Retinal pigment epithelial cell (primary cell): ENCODE results near the gene KAT6B.

Experiments
- DNase-seq: peaks from one replicate; pipeline ENCODE4 v3.0.0-alpha.2; 2010; ENCODE audit warnings: low read depth
- H3K4me3 ChIP-seq: 2 replicates; pipeline ENCODE4 v1.5.1; 2011; ENCODE audit warnings: mild to moderate bottlenecking, low read length, control low read depth, moderate library complexity
- CTCF ChIP-seq: conservative IDR thresholded peaks from 2 replicates; pipeline ENCODE4 v1.5.1; 2011; ENCODE audit warnings: low read depth, low read length, control low read depth, inconsistent platforms

KAT6B gene

GRCh38 chr10:74824184-74824899 lies 2.1 kb upstream of the KAT6B start:
- DNase-seq: no peak
- no peak for TF ChIP-seq CTCF
- H3K4me3 ChIP-seq: peak overlapping the region; percentile 77

- no peak for DNase-seq
- H3K4me3 ChIP-seq: peak overlapping the region; percentile 77
- TF ChIP-seq CTCF: peak; percentile 1
Observed at GRCh38 chr10:74824900-74825370, 1.5 kb upstream of the KAT6B start.

GRCh38 chr10:74825371-74826141 lies 844 bp upstream of the KAT6B start:
- TF ChIP-seq CTCF: no peak
- peak overlapping the region; percentile 77 for H3K4me3 ChIP-seq
- DNase-seq: no peak

DNA sequence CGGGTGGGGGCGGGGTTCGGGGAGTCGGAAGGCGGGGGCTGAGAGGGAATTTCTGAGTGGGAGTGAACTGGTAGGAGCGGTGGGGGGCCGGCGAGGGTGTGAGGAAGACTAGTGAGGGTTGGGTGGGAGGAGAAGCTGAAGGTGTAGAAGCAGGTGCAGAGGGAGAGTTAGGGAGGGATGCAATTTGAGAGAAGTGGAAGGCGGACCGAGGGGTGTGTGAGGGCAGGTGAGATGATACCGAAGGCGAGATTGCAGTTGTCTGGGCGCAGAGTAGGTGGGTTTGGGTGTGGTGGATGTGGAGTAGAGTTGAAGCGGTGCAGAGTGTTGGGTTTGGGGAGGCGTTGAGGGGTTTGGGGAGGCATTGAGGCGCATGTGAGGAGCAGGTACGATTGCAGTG lies 643 bp downstream of the KAT6B start:
- no peak for DNase-seq
- H3K4me3 ChIP-seq: peak overlapping the region; percentile 74
- no peak for TF ChIP-seq CTCF

DNA sequence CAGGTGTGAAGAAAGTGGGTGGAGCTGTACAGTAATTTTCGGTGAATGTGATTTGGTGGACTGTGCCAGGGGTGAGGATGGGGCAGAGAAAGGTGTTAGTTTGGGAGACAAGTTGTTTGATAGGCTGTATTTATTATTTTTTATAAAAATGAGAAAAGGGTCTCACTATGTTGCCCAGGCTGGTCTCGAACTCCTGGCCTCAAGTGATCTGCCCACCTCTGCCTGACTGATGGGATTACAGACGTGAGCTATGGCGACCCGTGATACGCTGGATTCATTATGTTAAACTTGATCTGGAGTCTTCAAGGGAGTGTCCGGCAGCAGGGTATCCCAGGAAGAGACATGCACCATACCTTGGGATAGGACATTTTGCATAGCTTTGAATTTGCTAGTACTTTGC lies 1.3 kb downstream of the KAT6B start:
- DNase-seq: no peak
- peak overlapping the region; percentile 74 for H3K4me3 ChIP-seq
- no peak for TF ChIP-seq CTCF

DNA sequence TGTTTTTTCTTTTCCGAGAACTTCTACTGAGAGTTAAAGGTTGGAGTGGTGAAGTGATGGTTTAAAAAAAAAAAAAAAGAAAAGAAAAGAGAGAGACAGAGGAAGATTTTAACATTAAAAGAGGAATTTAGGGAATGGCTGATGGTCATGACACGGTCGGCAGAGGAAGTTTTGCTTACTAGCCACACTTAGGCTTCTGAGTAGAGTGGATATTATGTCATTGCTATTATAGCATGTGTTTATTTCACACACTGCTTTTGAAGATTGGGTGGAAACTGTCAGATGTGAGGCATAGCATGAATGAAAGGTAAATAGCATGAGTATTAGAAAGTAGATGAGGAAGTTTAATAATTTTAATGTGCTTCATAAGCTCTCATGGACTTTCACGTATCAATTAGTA lies 2.5 kb downstream of the KAT6B start:
- no peak for TF ChIP-seq CTCF
- H3K4me3 ChIP-seq: no peak overlapping the region
- DNase-seq: no peak
